ENCODE results near the gene CADM2.

Gene CADM2

DNA sequence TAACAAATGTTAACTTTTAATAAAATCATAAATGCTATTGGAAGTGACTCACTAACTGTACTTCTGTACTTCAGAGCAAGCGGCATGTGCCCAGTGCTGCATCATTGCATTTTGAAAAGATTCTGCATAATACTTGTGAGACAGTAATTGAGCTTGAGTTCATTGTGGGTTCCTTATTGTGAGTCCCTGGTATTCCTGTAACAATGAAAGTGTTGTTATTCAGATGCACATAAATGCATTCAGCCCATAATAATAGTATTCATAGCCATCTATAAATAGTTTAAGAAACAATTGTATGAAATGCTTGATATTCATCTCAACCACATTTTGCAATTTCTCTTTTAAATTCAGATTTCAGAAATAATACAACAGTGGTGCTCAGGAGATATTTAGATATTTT is 976.4 kb downstream of the CADM2 start:
- H3K9me3 ChIP-seq (ENCODE audit: control insufficient read depth, insufficient read depth, low read length), result no peaks in the 10 kb centered on the region
- no peaks in the 10 kb centered on the region for H4K20me1 ChIP-seq (ENCODE audit: control insufficient read depth, insufficient read depth, low read depth, low read length)
- TF ChIP-seq, protein P1, sequence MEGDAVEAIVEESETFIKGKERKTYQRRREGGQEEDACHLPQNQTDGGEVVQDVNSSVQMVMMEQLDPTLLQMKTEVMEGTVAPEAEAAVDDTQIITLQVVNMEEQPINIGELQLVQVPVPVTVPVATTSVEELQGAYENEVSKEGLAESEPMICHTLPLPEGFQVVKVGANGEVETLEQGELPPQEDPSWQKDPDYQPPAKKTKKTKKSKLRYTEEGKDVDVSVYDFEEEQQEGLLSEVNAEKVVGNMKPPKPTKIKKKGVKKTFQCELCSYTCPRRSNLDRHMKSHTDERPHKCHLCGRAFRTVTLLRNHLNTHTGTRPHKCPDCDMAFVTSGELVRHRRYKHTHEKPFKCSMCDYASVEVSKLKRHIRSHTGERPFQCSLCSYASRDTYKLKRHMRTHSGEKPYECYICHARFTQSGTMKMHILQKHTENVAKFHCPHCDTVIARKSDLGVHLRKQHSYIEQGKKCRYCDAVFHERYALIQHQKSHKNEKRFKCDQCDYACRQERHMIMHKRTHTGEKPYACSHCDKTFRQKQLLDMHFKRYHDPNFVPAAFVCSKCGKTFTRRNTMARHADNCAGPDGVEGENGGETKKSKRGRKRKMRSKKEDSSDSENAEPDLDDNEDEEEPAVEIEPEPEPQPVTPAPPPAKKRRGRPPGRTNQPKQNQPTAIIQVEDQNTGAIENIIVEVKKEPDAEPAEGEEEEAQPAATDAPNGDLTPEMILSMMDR (IDR thresholded peaks at IDR 0.05; ENCODE audit: low read depth, low read length, poor library complexity, severe bottlenecking), result no peak
- TF ChIP-seq EZH2phosphoT487 (IDR thresholded peaks at IDR 0.05; ENCODE audit: borderline replicate concordance, low read length), result no peak
- H3K36me3 ChIP-seq (ENCODE audit: control insufficient read depth, low read length), result no peaks in the 10 kb centered on the region
- no peaks in the 10 kb centered on the region for H3F3A ChIP-seq (ENCODE audit: control insufficient read depth, insufficient read depth)
- no peaks in the 10 kb centered on the region; the same call in 1 of the 2 replicates for H3K9me2 ChIP-seq (replicated peaks; ENCODE audit: control insufficient read depth, low read length)
- no peak overlapping the region for H3K4me2 ChIP-seq (ENCODE audit: low read length)
- no peaks in the 10 kb centered on the region for H3K27me3 ChIP-seq (ENCODE audit: control insufficient read depth, low read length)
- H3K4me3 ChIP-seq (ENCODE audit: low read length), result no peak overlapping the region
- no peaks in the 10 kb centered on the region for H3K79me2 ChIP-seq (ENCODE audit: control insufficient read depth, low read length)
- H3K27ac ChIP-seq (ENCODE audit: low read depth, low read length), result no peak overlapping the region
- no peaks in the 10 kb centered on the region for H3K4me1 ChIP-seq (ENCODE audit: control insufficient read depth, low read length)

DNA sequence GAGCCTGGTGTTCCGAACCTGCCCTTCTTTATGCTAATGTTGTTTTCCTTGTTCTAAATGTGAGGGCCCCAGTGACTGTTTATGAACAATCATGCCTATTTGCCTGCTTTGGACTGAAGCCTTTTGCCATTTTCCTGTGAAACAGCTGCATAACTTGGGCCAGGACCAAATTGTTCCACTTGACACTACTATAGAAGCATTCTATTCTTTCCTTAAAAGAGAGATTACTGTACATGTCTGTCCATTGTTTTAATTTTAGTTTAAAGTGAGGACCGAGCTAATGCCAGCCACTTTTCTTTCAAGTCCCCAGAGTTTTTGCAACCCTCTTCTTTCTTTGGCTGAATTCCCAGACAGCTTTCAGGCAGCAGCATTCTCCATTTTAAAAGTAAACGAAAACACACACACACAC is 980.3 kb downstream of the CADM2 start:
- Histone ChIP-seq H3K4me1 (ENCODE audit: control insufficient read depth, low read length) (no peaks in the 10 kb centered on the region), H3F3A (ENCODE audit: control insufficient read depth, insufficient read depth) (no peaks in the 10 kb centered on the region), H3K27me3 (ENCODE audit: control insufficient read depth, low read length) (no peaks in the 10 kb centered on the region), H3K36me3 (ENCODE audit: control insufficient read depth, low read length) (no peaks in the 10 kb centered on the region), H3K4me2 (ENCODE audit: low read length) (no peak overlapping the region), H3K9me3 (ENCODE audit: control insufficient read depth, insufficient read depth, low read length) (no peaks in the 10 kb centered on the region), H3K4me3 (ENCODE audit: low read length) (no peak overlapping the region), H3K79me2 (ENCODE audit: control insufficient read depth, low read length) (no peaks in the 10 kb centered on the region), H3K27ac (ENCODE audit: low read depth, low read length) (no peak overlapping the region), H3K9me2 (replicated peaks; ENCODE audit: control insufficient read depth, low read length) (no peaks in the 10 kb centered on the region), H4K20me1 (ENCODE audit: control insufficient read depth, insufficient read depth, low read depth, low read length) (no peaks in the 10 kb centered on the region)
- TF ChIP-seq, protein P1 (IDR thresholded peaks at IDR 0.05; ENCODE audit: low read depth, low read length, poor library complexity, severe bottlenecking), result no peak
- TF ChIP-seq EZH2phosphoT487 (IDR thresholded peaks at IDR 0.05; ENCODE audit: borderline replicate concordance, low read length), result no peak

DNA sequence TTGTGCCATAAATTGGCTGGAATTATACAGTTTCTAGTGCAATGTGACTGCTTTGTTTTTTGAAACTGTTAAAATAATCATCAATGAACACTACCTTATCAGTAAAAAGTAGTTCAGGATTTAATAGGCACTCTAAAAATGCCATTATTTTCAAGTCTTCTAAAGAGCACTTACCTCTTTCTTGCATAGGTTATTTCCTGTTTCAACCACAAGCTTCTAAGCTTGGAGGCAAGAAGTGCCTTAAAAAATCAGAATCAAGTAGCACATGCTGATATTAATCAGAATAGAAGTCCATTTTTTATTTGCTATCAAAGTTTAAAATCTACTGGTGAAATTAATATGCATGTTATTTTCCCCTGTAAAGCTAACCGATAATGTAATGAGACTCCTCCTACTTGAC is 991.6 kb downstream of the CADM2 start:
- Histone ChIP-seq H3K27me3 (ENCODE audit: control insufficient read depth, low read length) (no peaks in the 10 kb centered on the region), H3K9me2 (replicated peaks; ENCODE audit: control insufficient read depth, low read length) (no peaks in the 10 kb centered on the region), H3K79me2 (ENCODE audit: control insufficient read depth, low read length) (no peaks in the 10 kb centered on the region), H3K4me1 (ENCODE audit: control insufficient read depth, low read length) (no peaks in the 10 kb centered on the region), H3K9me3 (ENCODE audit: control insufficient read depth, insufficient read depth, low read length) (no peaks in the 10 kb centered on the region), H3K27ac (ENCODE audit: low read depth, low read length) (no peak overlapping the region), H3K36me3 (ENCODE audit: control insufficient read depth, low read length) (no peaks in the 10 kb centered on the region), H4K20me1 (ENCODE audit: control insufficient read depth, insufficient read depth, low read depth, low read length) (no peaks in the 10 kb centered on the region), H3K4me3 (ENCODE audit: low read length) (no peak overlapping the region), H3K4me2 (ENCODE audit: low read length) (no peak overlapping the region), H3F3A (ENCODE audit: control insufficient read depth, insufficient read depth) (no peaks in the 10 kb centered on the region)
- TF ChIP-seq EZH2phosphoT487 (IDR thresholded peaks at IDR 0.05; ENCODE audit: borderline replicate concordance, low read length), result no peak
- TF ChIP-seq, protein P1 (IDR thresholded peaks at IDR 0.05; ENCODE audit: low read depth, low read length, poor library complexity, severe bottlenecking), result no peak

DNA sequence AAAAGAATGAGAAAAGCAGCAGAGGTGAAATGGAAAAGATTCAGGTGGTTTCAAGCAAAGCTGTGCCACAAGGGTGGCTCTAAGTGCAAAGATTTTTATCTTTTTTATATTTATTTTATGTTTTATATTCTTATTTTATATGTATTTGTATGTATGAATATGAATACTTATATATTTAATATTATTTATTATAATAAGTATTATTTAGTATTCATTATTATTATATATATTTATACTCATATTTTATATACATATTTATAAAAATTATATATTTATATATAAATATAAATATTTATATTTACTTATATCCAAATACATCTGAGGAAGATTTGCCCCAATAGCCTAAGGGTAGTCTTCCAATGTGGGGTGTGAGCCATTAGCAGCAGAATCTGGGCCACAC is 1002.0 kb downstream of the CADM2 start:
- Histone ChIP-seq H3K79me2 (ENCODE audit: control insufficient read depth, low read length) (no peaks in the 10 kb centered on the region), H4K20me1 (ENCODE audit: control insufficient read depth, insufficient read depth, low read depth, low read length) (no peaks in the 10 kb centered on the region), H3K9me3 (ENCODE audit: control insufficient read depth, insufficient read depth, low read length) (no peaks in the 10 kb centered on the region), H3K4me1 (ENCODE audit: control insufficient read depth, low read length) (no peaks in the 10 kb centered on the region), H3F3A (ENCODE audit: control insufficient read depth, insufficient read depth) (no peaks in the 10 kb centered on the region), H3K4me3 (ENCODE audit: low read length) (no peak overlapping the region), H3K27ac (ENCODE audit: low read depth, low read length) (no peak overlapping the region), H3K27me3 (ENCODE audit: control insufficient read depth, low read length) (no peaks in the 10 kb centered on the region), H3K4me2 (ENCODE audit: low read length) (no peak overlapping the region), H3K36me3 (ENCODE audit: control insufficient read depth, low read length) (no peaks in the 10 kb centered on the region), H3K9me2 (replicated peaks; ENCODE audit: control insufficient read depth, low read length) (no peaks in the 10 kb centered on the region)
- TF ChIP-seq, protein P1 (IDR thresholded peaks at IDR 0.05; ENCODE audit: low read depth, low read length, poor library complexity, severe bottlenecking), result no peak
- TF ChIP-seq EZH2phosphoT487 (IDR thresholded peaks at IDR 0.05; ENCODE audit: borderline replicate concordance, low read length), result no peak

Measured in DOHH2 (cell line).